Superior temporal gyrus (tissue), 1 donor: ENCODE results near the gene ANKRD31.
"Not testable (repeated sequence)": the region's sequence is repeated elsewhere in the genome, so short reads cannot be mapped to it uniquely, and the experiment has no call there.

Experiments used
- DNase-seq: peaks from one replicate; pipeline ENCODE4 v3.0.0-alpha.2; 2016; ENCODE audit errors: extremely low spot score

The ANKRD31 gene

GRCh38 chr5:75142566-75143136, 94.0 kb downstream of the ANKRD31 start:
- no peak for DNase-seq

GRCh38 chr5:75140277-75140676, 96.4 kb downstream of the ANKRD31 start:
- DNase-seq: no peak

- no peak for DNase-seq
Measured at GRCh38 chr5:75138689-75139088, 98.0 kb downstream of the ANKRD31 start.

GRCh38 chr5:75130818-75131349, 105.8 kb downstream of the ANKRD31 start:
- no peak for DNase-seq

- no peak for DNase-seq
Measured at GRCh38 chr5:75116856-75117255, 119.8 kb downstream of the ANKRD31 start.

GRCh38 chr5:75114311-75114710, 122.4 kb downstream of the ANKRD31 start:
- DNase-seq: not testable (repeated sequence)

GRCh38 chr5:75113354-75114113, 123.1 kb downstream of the ANKRD31 start:
- DNase-seq: no peak

- no peak for DNase-seq
Measured at GRCh38 chr5:75108931-75109596, 127.6 kb downstream of the ANKRD31 start.

- no peak for DNase-seq
Measured at GRCh38 chr5:75108515-75108914, 128.2 kb downstream of the ANKRD31 start.

GRCh38 chr5:75095956-75096355, 140.7 kb downstream of the ANKRD31 start:
- DNase-seq: not testable (repeated sequence)

GRCh38 chr5:75091597-75091996, 145.1 kb downstream of the ANKRD31 start:
- no peak for DNase-seq

GRCh38 chr5:75089662-75090061, 147.0 kb downstream of the ANKRD31 start:
- DNase-seq: no peak

- DNase-seq: no peak
Measured at GRCh38 chr5:75089137-75089536, 147.5 kb downstream of the ANKRD31 start.

- no peak for DNase-seq
Measured at GRCh38 chr5:75088648-75089047, 148.0 kb downstream of the ANKRD31 start.

GRCh38 chr5:75081510-75081909, 155.2 kb downstream of the ANKRD31 start:
- DNase-seq: no peak

GRCh38 chr5:75079346-75079745, 157.3 kb downstream of the ANKRD31 start:
- not testable (repeated sequence) for DNase-seq

- no peak for DNase-seq
Measured at GRCh38 chr5:75078027-75078426, 158.7 kb downstream of the ANKRD31 start.

GRCh38 chr5:75072061-75072460, 164.6 kb downstream of the ANKRD31 start:
- DNase-seq: no peak

- no peak for DNase-seq
Measured at GRCh38 chr5:75071100-75071499, 165.6 kb downstream of the ANKRD31 start.

- DNase-seq: no peak
Measured at GRCh38 chr5:75067434-75067833, 169.2 kb downstream of the ANKRD31 start.

GRCh38 chr5:75062925-75063531, 173.7 kb downstream of the ANKRD31 start:
- no peak for DNase-seq

GRCh38 chr5:75059912-75060545, 176.6 kb downstream of the ANKRD31 start:
- DNase-seq: no peak
